Fibroblast of villous mesenchyme (primary cell): ENCODE measurements around the gene GPD1L. TPM values are rescaled to one million over a fixed set of nuclear protein-coding genes. Genes with fewer than 3 reads are reported as not detected.
"Not testable (repeated sequence)": the region's sequence is repeated elsewhere in the genome, so short reads cannot be mapped to it uniquely, and the experiment has no call there.

Experiments
- DNase-seq: peaks from one replicate; pipeline ENCODE4 v3.0.0-alpha.2; 2010; ENCODE audit warnings: low read depth
- H3K4me3 ChIP-seq: 2 replicates; pipeline ENCODE4 v1.5.1; 2011; ENCODE audit warnings: low read depth, mild to moderate bottlenecking, low read length
- total RNA-seq: library from RNA; depleted of rRNA; stranded (reverse); fragments of >200 nt; gene quantifications from 2 replicates; pipeline ENCODE4 v1.2.3, GENCODE V29; 2012
- TF ChIP-seq, protein P1 (sequence below): IDR thresholded peaks from 2 replicates; pipeline ENCODE4 v1.5.1; 2012; ENCODE audit warnings: low read depth, mild to moderate bottlenecking, low read length; ENCODE audit not compliant: insufficient read depth

The GPD1L gene
- total RNA-seq, 1 donor = 7.8 TPM

DNA sequence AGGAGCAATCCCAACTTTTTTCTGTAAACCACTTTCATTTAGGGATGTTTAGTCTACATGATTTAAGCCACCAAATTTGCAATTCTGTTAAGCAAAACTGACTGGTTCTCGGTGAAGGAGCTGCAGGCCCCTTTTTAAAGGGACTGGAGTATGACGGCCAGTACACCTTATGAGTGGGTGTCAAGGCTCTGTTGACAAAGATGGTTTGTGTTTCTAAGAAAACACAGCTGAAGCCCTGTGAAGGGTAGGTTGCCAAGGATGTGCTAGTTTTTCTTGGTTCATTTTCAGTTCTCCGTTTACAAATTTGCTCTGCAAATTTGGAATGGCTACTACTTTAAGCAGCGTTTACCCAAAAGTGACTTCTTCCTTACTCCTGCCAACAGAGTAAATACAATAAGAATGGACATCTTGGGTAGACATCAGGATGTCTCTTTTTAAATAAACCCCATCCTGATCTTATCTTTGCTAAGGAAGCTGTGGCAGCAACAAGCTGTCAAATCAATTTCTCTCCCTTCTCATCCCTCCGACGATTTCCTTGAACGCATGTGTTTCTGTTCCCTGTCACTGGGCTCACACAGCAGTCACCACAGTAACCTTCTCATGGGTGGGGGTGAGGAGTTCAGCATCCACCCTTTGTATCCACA lies 73.8 kb downstream of the GPD1L start:
- no peak overlapping the region for H3K4me3 ChIP-seq
- TF ChIP-seq, protein P1, sequence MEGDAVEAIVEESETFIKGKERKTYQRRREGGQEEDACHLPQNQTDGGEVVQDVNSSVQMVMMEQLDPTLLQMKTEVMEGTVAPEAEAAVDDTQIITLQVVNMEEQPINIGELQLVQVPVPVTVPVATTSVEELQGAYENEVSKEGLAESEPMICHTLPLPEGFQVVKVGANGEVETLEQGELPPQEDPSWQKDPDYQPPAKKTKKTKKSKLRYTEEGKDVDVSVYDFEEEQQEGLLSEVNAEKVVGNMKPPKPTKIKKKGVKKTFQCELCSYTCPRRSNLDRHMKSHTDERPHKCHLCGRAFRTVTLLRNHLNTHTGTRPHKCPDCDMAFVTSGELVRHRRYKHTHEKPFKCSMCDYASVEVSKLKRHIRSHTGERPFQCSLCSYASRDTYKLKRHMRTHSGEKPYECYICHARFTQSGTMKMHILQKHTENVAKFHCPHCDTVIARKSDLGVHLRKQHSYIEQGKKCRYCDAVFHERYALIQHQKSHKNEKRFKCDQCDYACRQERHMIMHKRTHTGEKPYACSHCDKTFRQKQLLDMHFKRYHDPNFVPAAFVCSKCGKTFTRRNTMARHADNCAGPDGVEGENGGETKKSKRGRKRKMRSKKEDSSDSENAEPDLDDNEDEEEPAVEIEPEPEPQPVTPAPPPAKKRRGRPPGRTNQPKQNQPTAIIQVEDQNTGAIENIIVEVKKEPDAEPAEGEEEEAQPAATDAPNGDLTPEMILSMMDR = no peak
- no peak for DNase-seq

DNA sequence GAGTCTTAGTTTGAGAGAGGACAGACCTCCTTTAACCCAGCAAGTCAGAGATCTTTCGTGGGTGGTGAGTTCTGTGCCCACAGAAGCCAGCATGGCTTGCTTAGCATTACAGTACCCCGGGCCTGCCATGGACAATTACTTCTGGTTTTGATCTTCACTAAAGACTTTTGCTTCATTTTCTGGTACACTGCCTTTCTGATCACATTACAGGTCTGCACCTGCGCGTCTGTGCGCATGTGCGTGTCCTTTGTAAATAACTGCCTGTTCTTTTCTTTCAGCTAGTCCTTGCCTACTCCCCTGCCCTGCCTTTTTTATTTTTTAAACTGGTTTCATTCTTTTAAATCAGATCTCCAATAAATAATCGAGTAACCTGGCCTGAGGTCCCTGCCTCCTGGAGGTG lies 74.9 kb downstream of the GPD1L start:
- TF ChIP-seq, protein P1 = no peak

DNA sequence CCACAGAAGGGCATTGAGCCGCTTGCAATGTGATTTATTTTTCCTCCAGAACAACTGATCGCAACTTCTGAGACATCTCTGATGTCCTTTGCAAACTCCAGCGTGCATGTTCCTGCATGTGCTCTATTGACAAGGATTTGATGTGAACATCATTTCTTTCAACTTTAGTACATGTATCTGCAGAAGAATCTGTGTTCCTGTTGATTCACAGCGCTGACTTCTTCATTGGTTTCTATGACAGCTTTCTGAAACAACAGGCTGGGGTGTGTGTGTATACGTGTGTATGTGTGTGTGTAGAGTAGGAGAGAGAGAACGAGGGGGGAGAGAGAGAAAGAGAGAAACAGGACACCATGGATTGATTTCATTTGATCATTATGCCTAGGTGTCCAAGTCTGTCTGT lies 75.4 kb downstream of the GPD1L start:
- DNase-seq = no peak
- TF ChIP-seq, protein P1 = no peak
- no peak overlapping the region for H3K4me3 ChIP-seq

More for the DNA sequence above, 74.9 kb downstream of the GPD1L start:
- H3K4me3 ChIP-seq = no peak overlapping the region
- no peak for DNase-seq

DNA sequence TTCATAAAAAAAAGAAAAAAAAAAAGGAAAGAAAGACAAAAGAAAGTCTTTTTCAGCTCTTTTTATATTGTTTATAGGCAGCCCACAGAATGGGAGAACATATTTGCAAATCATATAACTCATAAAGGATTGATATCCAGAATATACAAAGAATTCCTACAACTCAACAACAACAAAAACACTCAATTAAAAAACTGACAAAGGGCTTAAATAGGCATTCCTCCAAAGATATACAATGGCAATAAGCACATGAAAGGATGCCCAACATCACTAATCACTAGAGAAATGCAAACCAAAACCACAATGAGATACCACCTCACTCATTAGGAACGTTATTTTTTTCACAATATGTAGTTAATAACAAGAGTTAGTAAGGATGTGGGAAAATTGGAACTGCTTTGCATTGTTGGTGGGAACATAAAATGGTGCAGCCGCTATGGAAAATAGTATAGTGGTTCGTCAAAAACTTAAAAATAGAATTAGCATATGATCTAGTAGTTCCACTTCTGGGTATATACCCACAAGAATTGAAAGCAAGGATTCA lies 77.8 kb downstream of the GPD1L start:
- H3K4me3 ChIP-seq = no peak overlapping the region
- no peak for DNase-seq
- TF ChIP-seq, protein P1 = no peak

DNA sequence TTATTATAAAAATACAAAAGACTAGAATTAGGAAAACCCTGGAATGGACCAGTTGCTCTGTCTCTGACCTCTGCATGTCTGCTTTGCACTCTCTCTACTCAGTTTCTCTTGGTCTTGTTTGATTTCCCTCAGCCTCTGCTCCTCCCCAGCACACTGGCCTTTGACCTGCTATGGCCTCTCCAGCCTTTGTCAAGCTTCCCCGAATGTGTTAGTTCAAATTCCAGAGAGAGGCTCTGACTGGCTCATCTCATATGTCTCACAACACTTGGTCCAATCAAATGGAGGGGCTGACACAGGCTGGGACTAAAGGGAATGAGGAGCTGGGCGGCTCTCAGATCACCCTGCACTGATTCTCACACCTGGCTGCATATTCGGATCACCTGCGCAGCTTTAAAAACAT lies 79.7 kb downstream of the GPD1L start:
- no peak for DNase-seq
- TF ChIP-seq, protein P1 = no peak
- H3K4me3 ChIP-seq = no peak overlapping the region

DNA sequence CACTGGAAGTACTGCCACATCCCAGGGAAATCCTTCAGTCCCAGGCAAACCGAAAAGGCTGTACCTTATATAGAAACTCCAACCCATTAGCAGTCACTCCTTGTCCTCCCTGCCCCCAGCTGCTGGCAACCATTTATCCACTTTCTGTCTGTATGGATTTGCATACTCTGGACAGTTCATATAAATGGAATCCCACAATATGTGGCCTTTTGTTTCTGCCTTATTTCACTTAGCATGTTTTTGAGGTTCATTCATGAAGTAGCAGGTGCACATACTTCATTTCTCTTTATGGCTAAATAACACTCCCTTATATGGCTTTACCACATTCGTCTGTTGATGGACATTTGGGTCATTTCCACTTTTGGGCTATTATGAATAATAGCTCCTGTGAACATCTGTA lies 80.5 kb downstream of the GPD1L start:
- TF ChIP-seq, protein P1 = no peak
- H3K4me3 ChIP-seq = no peak overlapping the region
- no peak for DNase-seq

DNA sequence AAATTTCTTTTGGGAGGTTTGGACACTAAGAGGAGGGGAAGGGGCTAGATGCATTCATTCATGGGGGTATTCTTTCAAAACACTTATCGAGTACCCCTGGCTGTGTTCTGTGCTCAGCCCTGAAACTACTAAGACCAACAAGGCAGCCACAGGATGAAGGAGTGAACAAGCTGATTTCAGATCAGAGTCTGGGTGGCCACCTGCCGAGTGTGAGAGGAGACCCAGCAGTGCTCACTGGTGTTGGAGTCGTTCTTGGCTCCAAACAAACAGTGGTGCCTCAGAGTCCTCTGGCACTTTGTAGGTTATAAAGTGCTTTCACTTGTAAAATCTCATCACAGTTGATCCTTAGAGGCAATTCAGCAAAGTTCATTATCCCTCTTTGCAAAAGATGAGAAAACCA lies 83.3 kb downstream of the GPD1L start:
- no peak for DNase-seq
- TF ChIP-seq, protein P1 = no peak
- H3K4me3 ChIP-seq = no peak overlapping the region

DNA sequence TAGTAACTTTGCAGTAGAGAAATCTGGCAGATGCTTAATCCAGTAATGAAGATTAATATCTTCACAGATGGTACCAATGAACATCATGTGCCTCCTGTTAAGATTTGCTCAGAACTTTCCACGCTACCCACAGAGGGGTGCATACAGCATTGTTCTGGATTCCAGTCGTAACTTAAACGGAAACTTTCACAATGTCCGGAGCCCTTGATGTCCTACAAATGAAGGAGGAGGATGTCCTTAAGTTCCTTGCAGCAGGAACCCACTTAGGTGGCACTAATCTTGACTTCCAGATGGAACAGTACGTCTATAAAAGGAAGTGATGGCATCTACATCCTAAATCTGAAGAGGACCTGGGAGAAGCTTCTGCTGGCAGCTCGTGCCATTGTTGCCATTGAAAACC lies 84.1 kb downstream of the GPD1L start:
- H3K4me3 ChIP-seq, DNase-seq: not testable (repeated sequence)
